Body of pancreas (tissue), 4 donors: ENCODE measurements around the gene YPEL4. TPM values are rescaled to one million over a fixed set of nuclear protein-coding genes. Genes with fewer than 3 reads are reported as not detected.

ENCODE experiments used
- ATAC-seq: fragments of 150-250 bp; one replicate; pipeline ENCODE4 v1.9.1; 2016
- DNase-seq, 4 donors: peaks; one replicate each; pipeline ENCODE4 v3.0.0-alpha.2; 2019
- H3K27ac ChIP-seq, 4 donors: fragments of 200-600 bp; sonication (generic); 1 replicate in 3 of 4; 2 replicates in 1 of 4; pipeline versions ENCODE4 v1.5.1 to v1.6.1; 2016 to 2019; ENCODE audit warnings: mild to moderate bottlenecking in 1 of 4, mixed read lengths in 1 of 4, moderate library complexity in 1 of 4
- H3K27me3 ChIP-seq, 2 donors: fragments of 200-600 bp; sonication (generic); one replicate each; pipeline ENCODE4 v1.6.0; 2016; ENCODE audit warnings: mild to moderate bottlenecking in 1 of 2
- H3K36me3 ChIP-seq, 2 donors: fragments of 200-600 bp; sonication (generic); replicated peaks in 1 of 2; 2 replicates each; pipeline ENCODE4 v1.5.1; 2016; ENCODE audit warnings: low read depth in 2 of 2; ENCODE audit not compliant: insufficient read depth in 1 of 2
- H3K4me1 ChIP-seq: fragments of 200-600 bp; sonication (generic); one replicate; pipeline ENCODE4 v1.6.0; 2016
- H3K4me3 ChIP-seq, 2 donors: fragments of 200-600 bp; sonication (generic); 1 replicate in 1 of 2; 2 replicates in 1 of 2; pipeline ENCODE4 v1.5.1; 2016 to 2019
- H3K9me3 ChIP-seq, 3 donors: fragments of 200-600 bp; sonication (generic); 1 replicate in 2 of 3; 2 replicates in 1 of 3; pipeline ENCODE4 v1.5.1; 2016
- POLR2A ChIP-seq, 3 donors: fragments of 450-650 bp; IDR thresholded peaks; one replicate each; pipeline ENCODE4 v1.6.1; 2016; ENCODE audit warnings: antibody characterized with exemption in 3 of 3, mild to moderate bottlenecking in 2 of 3
- WGBS, 2 donors: methylation state at CpG; one replicate each; pipeline ENCODE4 v1.1.5; 2017; 5-methylcytosine and 5-hydroxymethylcytosine counted together
- intact Hi-C: fragments of 100-400 bp; cut with DNase I; formaldehyde crosslinking; loops from one replicate; pipeline ENCODE4 v1.15.1; 2023
- total RNA-seq, 2 donors: library from RNA; depleted of rRNA; stranded (reverse); fragments of >200 nt; gene quantifications; one replicate each; pipeline ENCODE4 v1.1.0, GENCODE V29; 2016
- TF ChIP-seq, protein P1 (sequence below), 7 experiments: fragments of 450-650 bp in 4 of 7; fragments of 200-600 bp in 3 of 7; sonication (generic) in 3 of 7; IDR thresholded peaks; one replicate each; pipeline ENCODE4 v1.5.1; 2016 to 2019; ENCODE audit warnings: antibody characterized with exemption in 7 of 7

The YPEL4 gene
- total RNA-seq, 2 donors from 2014 or later: 0.26 TPM; not detected in 1

DNA sequence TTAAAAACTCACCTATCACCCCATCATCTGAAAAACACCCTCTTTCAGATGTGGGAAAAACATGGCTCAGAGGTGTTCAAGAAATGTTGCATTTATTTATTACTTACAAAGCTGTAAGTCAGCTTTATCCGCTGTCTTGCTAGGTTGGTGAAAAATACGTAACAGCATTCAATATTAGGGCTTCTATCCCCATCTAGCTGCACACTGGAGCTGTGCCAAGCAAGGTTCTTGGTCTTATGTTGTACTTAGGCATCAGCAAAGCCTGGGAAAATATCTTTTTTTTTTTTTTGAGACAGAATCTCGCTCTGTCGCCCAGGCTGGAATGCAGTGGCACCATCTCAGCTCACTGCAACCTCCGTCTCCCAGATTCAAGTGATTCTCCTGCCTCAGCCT lies 44.7 kb downstream of the YPEL4 start:
- TF ChIP-seq, protein P1, sequence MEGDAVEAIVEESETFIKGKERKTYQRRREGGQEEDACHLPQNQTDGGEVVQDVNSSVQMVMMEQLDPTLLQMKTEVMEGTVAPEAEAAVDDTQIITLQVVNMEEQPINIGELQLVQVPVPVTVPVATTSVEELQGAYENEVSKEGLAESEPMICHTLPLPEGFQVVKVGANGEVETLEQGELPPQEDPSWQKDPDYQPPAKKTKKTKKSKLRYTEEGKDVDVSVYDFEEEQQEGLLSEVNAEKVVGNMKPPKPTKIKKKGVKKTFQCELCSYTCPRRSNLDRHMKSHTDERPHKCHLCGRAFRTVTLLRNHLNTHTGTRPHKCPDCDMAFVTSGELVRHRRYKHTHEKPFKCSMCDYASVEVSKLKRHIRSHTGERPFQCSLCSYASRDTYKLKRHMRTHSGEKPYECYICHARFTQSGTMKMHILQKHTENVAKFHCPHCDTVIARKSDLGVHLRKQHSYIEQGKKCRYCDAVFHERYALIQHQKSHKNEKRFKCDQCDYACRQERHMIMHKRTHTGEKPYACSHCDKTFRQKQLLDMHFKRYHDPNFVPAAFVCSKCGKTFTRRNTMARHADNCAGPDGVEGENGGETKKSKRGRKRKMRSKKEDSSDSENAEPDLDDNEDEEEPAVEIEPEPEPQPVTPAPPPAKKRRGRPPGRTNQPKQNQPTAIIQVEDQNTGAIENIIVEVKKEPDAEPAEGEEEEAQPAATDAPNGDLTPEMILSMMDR (IDR thresholded peaks at IDR 0.05): no peak
- no peak for TF ChIP-seq POLR2A (IDR thresholded peaks at IDR 0.05)
- DNase-seq (no peak), ATAC-seq (no peak)
- Histone ChIP-seq H3K27me3 (no peaks in the 10 kb centered on the region), H3K4me3 (no peak overlapping the region), H3K36me3 (peaks cover 0 to 6% of the 10 kb centered on the region in 2 donors), H3K4me1 (no peaks in the 10 kb centered on the region), H3K9me3 (no peaks in the 10 kb centered on the region), H3K27ac (no peak overlapping the region)
- intact Hi-C loops: no loop called here
- 89 to 98% methylated on average over 5 of the region's 5 CpGs for WGBS, 2 donors

- Histone ChIP-seq H3K36me3 (peaks cover 0 to 6% of the 10 kb centered on the region in 2 donors), H3K27me3 (no peaks in the 10 kb centered on the region), H3K27ac (no peak overlapping the region), H3K4me1 (peaks cover 5% of the 10 kb centered on the region), H3K4me3 (no peak overlapping the region), H3K9me3 (no peaks in the 10 kb centered on the region)
- intact Hi-C loops: no loop called here
- DNase-seq: no peak
- 56 to 58% methylated on average over 8 of the region's 8 CpGs for WGBS, 2 donors
- ATAC-seq: no peak
- TF ChIP-seq, protein P1 (IDR thresholded peaks at IDR 0.05): no peak
- TF ChIP-seq POLR2A (IDR thresholded peaks at IDR 0.05): no peak
Measured at GRCh38 chr11:57604296-57605027, 45.2 kb downstream of the YPEL4 start.

- peaks cover 18% of the 10 kb centered on the region for H3K4me1 ChIP-seq
- intact Hi-C loops: no loop called here
- TF ChIP-seq, protein P1 (IDR thresholded peaks at IDR 0.05): no peak
- no peak for TF ChIP-seq POLR2A (IDR thresholded peaks at IDR 0.05)
- H3K36me3 ChIP-seq: peaks cover 0 to 4% of the 10 kb centered on the region in 2 donors
- no peak overlapping the region for H3K4me3 ChIP-seq
- ATAC-seq (no peak), DNase-seq (no peak)
- H3K27me3 ChIP-seq: no peaks in the 10 kb centered on the region
- H3K27ac ChIP-seq: no peak overlapping the region
- H3K9me3 ChIP-seq: no peaks in the 10 kb centered on the region
- WGBS, 2 donors: 70 to 91% methylated on average over 2 to 3 of the region's 3 CpGs
Measured at GRCh38 chr11:57601297-57601696, 48.4 kb downstream of the YPEL4 start.

- H3K36me3 ChIP-seq: no peaks in the 10 kb centered on the region
- WGBS, 2 donors: 28 to 39% methylated on average over 2 of the region's 2 CpGs
- peak overlapping the region in 3 of 4 donors; percentile 80 to 89 (median 83) for H3K27ac ChIP-seq
- peaks cover 18% of the 10 kb centered on the region for H3K4me1 ChIP-seq
- DNase-seq (no peak), ATAC-seq (no peak)
- H3K4me3 ChIP-seq: no peak overlapping the region
- no peaks in the 10 kb centered on the region for H3K9me3 ChIP-seq
- no peaks in the 10 kb centered on the region for H3K27me3 ChIP-seq
- TF ChIP-seq, protein P1 (IDR thresholded peaks at IDR 0.05): no peak
- no peak for TF ChIP-seq POLR2A (IDR thresholded peaks at IDR 0.05)
- intact Hi-C loops: no loop called here
Measured at GRCh38 chr11:57599381-57599780, 50.3 kb downstream of the YPEL4 start.

DNA sequence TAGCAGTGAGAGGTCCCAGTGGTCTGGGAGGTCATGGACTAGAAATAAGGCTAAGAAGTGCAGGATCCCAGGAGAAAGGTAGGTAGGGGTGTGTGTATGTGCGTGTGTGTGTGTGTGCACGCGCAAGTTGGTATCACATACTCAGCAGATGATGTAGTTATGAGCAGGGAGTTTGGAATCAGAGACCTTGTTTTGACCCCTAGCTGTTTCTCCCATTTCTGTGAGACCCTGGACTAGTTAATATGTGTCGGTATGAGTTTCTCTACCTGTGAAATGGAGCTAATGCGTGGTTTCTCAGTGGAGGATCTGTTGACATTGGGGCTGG lies 50.9 kb downstream of the YPEL4 start:
- ATAC-seq: no peak
- Histone ChIP-seq H3K36me3 (no peaks in the 10 kb centered on the region), H3K9me3 (no peaks in the 10 kb centered on the region), H3K27me3 (no peaks in the 10 kb centered on the region), H3K4me3 (no peak overlapping the region), H3K4me1 (peaks cover 18% of the 10 kb centered on the region), H3K27ac (peak overlapping the region; percentile 72 to 89 (median 82))
- TF ChIP-seq POLR2A (IDR thresholded peaks at IDR 0.05): no peak
- TF ChIP-seq, protein P1 (IDR thresholded peaks at IDR 0.05): no peak
- DNase-seq: no peak
- WGBS, 2 donors: 51 to 60% methylated on average over 5 of the region's 5 CpGs
- intact Hi-C loops: no loop called here
